ENCODE results near the gene CHST8.

Gene CHST8

DNA sequence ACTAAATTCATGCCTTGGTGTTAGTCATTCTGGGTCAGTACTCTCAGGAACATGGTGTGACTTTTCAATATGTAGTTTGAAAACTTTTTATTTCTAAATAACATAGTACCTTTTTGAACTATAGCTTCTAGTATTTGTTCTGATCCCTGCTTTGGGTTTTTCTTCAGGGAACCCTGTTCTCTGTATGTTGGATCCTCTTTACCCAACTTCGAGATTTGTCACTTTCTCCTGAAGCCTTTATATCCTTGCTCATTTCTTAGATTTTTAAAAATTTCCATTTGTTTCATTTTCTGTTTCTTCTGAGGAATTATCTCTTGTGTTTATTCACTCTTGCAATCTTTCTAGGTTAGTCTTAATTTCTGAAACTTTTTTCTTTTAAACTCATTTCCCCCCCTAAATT, 12.4 kb upstream of the CHST8 start:
- TF ChIP-seq CTCF (IDR thresholded peaks at IDR 0.05) = no peak

- TF ChIP-seq CTCF (IDR thresholded peaks at IDR 0.05) = no peak
Observed at GRCh38 chr19:33610588-33610987, 11.2 kb upstream of the CHST8 start.

GRCh38 chr19:33612928-33613619, 8.7 kb upstream of the CHST8 start:
- no peak for TF ChIP-seq CTCF (IDR thresholded peaks at IDR 0.05)

DNA sequence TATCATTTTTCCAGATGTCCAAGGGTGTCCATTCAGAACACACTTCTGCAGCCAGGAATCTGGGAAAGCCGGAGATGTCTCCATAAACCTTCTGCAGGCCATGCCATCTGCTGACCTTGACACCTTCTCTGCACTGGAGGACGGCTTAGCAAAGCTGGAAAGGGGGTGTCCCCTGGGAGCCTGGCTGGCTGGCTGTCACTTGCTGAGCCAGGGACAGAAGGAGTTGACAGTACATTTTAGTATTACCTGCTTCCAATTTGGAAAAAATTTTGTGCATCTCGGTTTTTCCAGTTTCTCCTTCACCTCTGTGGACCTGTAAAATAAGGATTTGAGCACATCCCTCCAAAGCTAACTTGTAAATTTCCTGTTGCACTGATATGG, 8.1 kb upstream of the CHST8 start:
- no peak for TF ChIP-seq CTCF (IDR thresholded peaks at IDR 0.05)

- no peak for TF ChIP-seq CTCF (IDR thresholded peaks at IDR 0.05)
Observed at GRCh38 chr19:33616346-33616745, 5.4 kb upstream of the CHST8 start.

GRCh38 chr19:33616857-33617256, 4.9 kb upstream of the CHST8 start:
- no peak for TF ChIP-seq CTCF (IDR thresholded peaks at IDR 0.05)

DNA sequence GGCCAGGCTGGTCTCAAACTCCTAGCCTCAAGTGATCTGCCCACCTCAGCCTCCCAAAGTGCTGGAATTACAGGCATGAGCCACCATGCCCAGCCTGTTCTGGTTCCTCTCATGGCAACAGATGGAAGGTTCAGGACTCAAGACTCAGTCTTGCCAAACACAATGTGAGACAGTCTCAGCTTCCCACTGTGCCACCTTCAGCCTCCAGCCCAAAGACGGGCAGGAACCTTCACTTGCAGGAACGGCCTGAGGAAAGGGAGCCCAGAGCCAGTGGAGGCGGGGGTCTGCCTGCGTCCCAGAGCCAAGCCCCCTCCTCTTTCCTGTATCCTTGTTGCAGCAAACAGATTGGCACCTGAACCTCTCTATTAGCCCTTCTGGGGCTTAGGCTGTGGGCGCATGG, 2.9 kb upstream of the CHST8 start:
- no peak for TF ChIP-seq CTCF (IDR thresholded peaks at IDR 0.05)

- TF ChIP-seq CTCF (IDR thresholded peaks at IDR 0.05) = no peak
Observed at GRCh38 chr19:33620611-33621010, 1.1 kb upstream of the CHST8 start.

All from LNCAP (cell line).